Heart right ventricle (tissue), 16 donors: ENCODE data around the gene UFSP2. TPM values are rescaled to one million over a fixed set of nuclear protein-coding genes. Genes with fewer than 3 reads are reported as not detected.
"Not testable (repeated sequence)": the region's sequence is repeated elsewhere in the genome, so short reads cannot be mapped to it uniquely, and the experiment has no call there.

Source experiments
- ATAC-seq, 8 donors: fragments of 200-7000 bp; cut with Tn5 transposase; one replicate each; pipeline ENCODE4 v1.9.1; 2020; ENCODE audit warnings: mild to moderate bottlenecking in 8 of 8, moderate library complexity in 8 of 8, moderate number of reproducible peaks in 1 of 8
- DNase-seq, 2 donors: peaks; one replicate each; pipeline ENCODE4 v3.0.0-alpha.2; 2020
- H3K27ac ChIP-seq, 10 donors: fragments of 200-600 bp; sonication (generic) in 2 of 10; one replicate each; pipeline versions ENCODE4 v1.5.0 to v1.8.0; 2020 to 2022; ENCODE audit warnings: mild to moderate bottlenecking in 3 of 10
- H3K27me3 ChIP-seq, 7 donors: fragments of 200-600 bp; one replicate each; pipeline ENCODE4 v1.8.0; 2021 to 2022; ENCODE audit warnings: mild to moderate bottlenecking in 2 of 7
- H3K36me3 ChIP-seq, 9 donors: fragments of 200-600 bp; sonication (generic) in 1 of 9; one replicate each; pipeline versions ENCODE4 v1.5.0 to v1.8.0; 2020 to 2022; ENCODE audit warnings: mild to moderate bottlenecking in 2 of 9
- H3K4me1 ChIP-seq, 9 donors: fragments of 200-600 bp; sonication (generic) in 1 of 9; one replicate each; pipeline versions ENCODE4 v1.5.0 to v1.8.0; 2020 to 2022; ENCODE audit warnings: mild to moderate bottlenecking in 4 of 9
- H3K4me3 ChIP-seq, 10 donors: fragments of 200-600 bp; sonication (generic) in 2 of 10; one replicate each; pipeline versions ENCODE4 v1.5.0 to v1.8.0; 2020 to 2022; ENCODE audit warnings: mild to moderate bottlenecking in 7 of 10, moderate library complexity in 2 of 10
- H3K9me3 ChIP-seq, 11 donors: fragments of 200-600 bp in 10 of 11; sonication (generic) in 2 of 11; one replicate each; pipeline versions ENCODE4 v1.5.0 to v1.8.0; 2013 to 2022; ENCODE audit warnings: mild to moderate bottlenecking in 2 of 11, control low read depth in 1 of 11, moderate library complexity in 1 of 11
- CTCF ChIP-seq, 9 donors: fragments of 200-600 bp; sonication (generic) in 2 of 9; IDR thresholded peaks; one replicate each; pipeline versions ENCODE4 v1.5.0 to v1.8.0; 2021 to 2022; ENCODE audit warnings: antibody characterized with exemption in 9 of 9, mild to moderate bottlenecking in 5 of 9, moderate library complexity in 1 of 9
- WGBS, 2 donors: extraction: QIAGEN DNeasy Blood & Tissue Kit; methylation state at CpG; one replicate each; pipeline ENCODE4 v1.1.7; 2013; ENCODE audit warnings: inconsistent platforms in 1 of 2; 5-methylcytosine and 5-hydroxymethylcytosine counted together
- intact Hi-C, 10 donors: fragments of 100-400 bp; cut with DNase I; formaldehyde crosslinking; loops; one replicate each; pipeline versions ENCODE4 v1.11.1 to v1.14.2; 2022
- polyA plus RNA-seq, 2 donors: library from polyadenylated mRNA; stranded (reverse); fragments of 200-250 nt; gene quantifications; one replicate each; pipeline ENCODE4 v1.2.3, GENCODE V29; 2013
- total RNA-seq, 10 donors: library from RNA; stranded (reverse); fragmentation: NEBNext Ultra II Directional in 3 of 10; extraction: Animal tissue kit (Norgen Biotek cat#: 25700) in 3 of 10; gene quantifications; one replicate each; pipeline versions ENCODE4 v1.2.1 to v1.2.4, GENCODE V29; 2021 to 2023
- donor health status: Arrhythmogenic right ventricular cardiomyopathy.
- donor health status: ischemic (EF 13 %, LVEDD 7.1; RV severe dilation, severe dysfunction).
- donor health status: healthy with polysubstance abuse.
- donor health status: DM: no; HTN: yes; CAD: no.
- donor health status: DM: no; HTN: no; CAD: no.
- donor health status: ischemic (EF 25% LVEDD 6.9; RV normal size, moderate dysfunction).
- donor health status: ischemic (EF 25% LVEDD 5.7; RV mildly dilated, moderate dysfunction).
- donor health status: healthy.
- donor health status: DM: yes; HTN: yes; CAD: no.
- donor health status: Ischemic cardiomyopathy.
- donor health status: ischemic (EF 35%, LVEDD 5.7; RV mildly dilated, moderate dysfunction).
- donor health status: nonischemic (EF 11% LVEDD 7.7; RV severe dilation, severe dysfunction).
- donor health status: DM: yes; HTN: yes; CAD: no.
- donor health status: PGD.
- donor health status: ischemic (EF 29% LVEDD 5.4; RV normal size, mild dysfunction).
- donor health status: nonischemic (EF 23%, LVEDD 6.1; RV moderate dilation, normal function).

Gene UFSP2
- total and polyA plus RNA-seq, 12 donors = 16.5 to 52.4 (median 41.8) TPM

- TF ChIP-seq CTCF (IDR thresholded peaks at IDR 0.05) = no peak
- DNase-seq (no peak), ATAC-seq (no peak)
- H3K27me3 ChIP-seq = no peaks in the 10 kb centered on the region
- intact Hi-C loops = no loop called here
- no peak overlapping the region for H3K27ac ChIP-seq
- peaks cover 0 to 61% (median 7%) of the 10 kb centered on the region in 9 donors for H3K36me3 ChIP-seq
- 97 to 99% methylated on average over 11 of the region's 11 CpGs for WGBS, 2 donors
- H3K9me3 ChIP-seq = no peaks in the 10 kb centered on the region
- no peaks in the 10 kb centered on the region for H3K4me1 ChIP-seq
- no peak overlapping the region for H3K4me3 ChIP-seq
Observed at GRCh38 chr4:185370268-185370949, 55.4 kb downstream of the UFSP2 start.

- H3K4me3 ChIP-seq = no peak overlapping the region
- DNase-seq (no peak), ATAC-seq (no peak)
- no peak for TF ChIP-seq CTCF (IDR thresholded peaks at IDR 0.05)
- H3K9me3 ChIP-seq = no peaks in the 10 kb centered on the region
- H3K4me1 ChIP-seq = no peaks in the 10 kb centered on the region
- intact Hi-C loops = no loop called here
- no peak overlapping the region for H3K27ac ChIP-seq
- 77 to 82% methylated on average over 3 of the region's 3 CpGs for WGBS, 2 donors
- H3K36me3 ChIP-seq = peaks cover 0 to 63% (median 7%) of the 10 kb centered on the region in 9 donors
- H3K27me3 ChIP-seq = no peaks in the 10 kb centered on the region
Observed at GRCh38 chr4:185369731-185370130, 56.0 kb downstream of the UFSP2 start.

- H3K4me1 ChIP-seq = no peaks in the 10 kb centered on the region
- intact Hi-C loops = no loop called here
- 96% methylated on average over 5 of the region's 5 CpGs for WGBS, 2 donors
- no peaks in the 10 kb centered on the region for H3K27me3 ChIP-seq
- no peaks in the 10 kb centered on the region for H3K9me3 ChIP-seq
- no peak for DNase-seq
- peaks cover 0 to 60% (median 4%) of the 10 kb centered on the region in 9 donors for H3K36me3 ChIP-seq
- no peak for TF ChIP-seq CTCF (IDR thresholded peaks at IDR 0.05)
- H3K4me3 ChIP-seq = no peak overlapping the region
- ATAC-seq = no peak
- no peak overlapping the region for H3K27ac ChIP-seq
Observed at GRCh38 chr4:185364886-185365285, 60.9 kb downstream of the UFSP2 start.

- 80 to 91% methylated on average over 3 of the region's 3 CpGs for WGBS, 2 donors
- intact Hi-C loops = no loop called here
- Histone ChIP-seq H3K4me1 (no peaks in the 10 kb centered on the region), H3K27ac (peak overlapping the region in 2 of 10 donors; percentile 18 to 22), H3K9me3 (no peaks in the 10 kb centered on the region), H3K4me3 (no peak overlapping the region), H3K36me3 (peaks cover 0 to 69% (median 6%) of the 10 kb centered on the region in 9 donors), H3K27me3 (no peaks in the 10 kb centered on the region)
- no peak for TF ChIP-seq CTCF (IDR thresholded peaks at IDR 0.05)
- ATAC-seq (no peak), DNase-seq (no peak)
Observed at GRCh38 chr4:185363251-185363650, 62.5 kb downstream of the UFSP2 start.

GRCh38 chr4:185362570-185362969 lies 63.2 kb downstream of the UFSP2 start:
- H3K27me3 ChIP-seq, H3K9me3 ChIP-seq, intact Hi-C loops, H3K4me3 ChIP-seq, H3K4me1 ChIP-seq, DNase-seq: not testable (repeated sequence)
- ATAC-seq = peak in 1 of 8 donors; percentile 14
- 71 to 85% methylated on average over 6 of the region's 6 CpGs for WGBS, 2 donors
- Histone ChIP-seq H3K27ac (peak overlapping the region in 1 of 10 donors; percentile 18), H3K36me3 (peaks cover 0 to 69% (median 6%) of the 10 kb centered on the region in 9 donors)
